A549 treated with CpdA at 1 μM for 4 hours (cell line): Measurements from ENCODE around the gene LMF2. TPM values are rescaled to one million over a fixed set of nuclear protein-coding genes. Genes with fewer than 3 reads are reported as not detected.

ENCODE experiments used
- total RNA-seq: library from RNA; stranded (reverse); fragments of 200-300 nt; extraction: Qiagen RNA extraction; gene quantifications from 5 replicates; pipeline ENCODE4 v1.2.3, GENCODE V29; 2022; ENCODE audit warnings: low read depth

LMF2 gene, protein sequence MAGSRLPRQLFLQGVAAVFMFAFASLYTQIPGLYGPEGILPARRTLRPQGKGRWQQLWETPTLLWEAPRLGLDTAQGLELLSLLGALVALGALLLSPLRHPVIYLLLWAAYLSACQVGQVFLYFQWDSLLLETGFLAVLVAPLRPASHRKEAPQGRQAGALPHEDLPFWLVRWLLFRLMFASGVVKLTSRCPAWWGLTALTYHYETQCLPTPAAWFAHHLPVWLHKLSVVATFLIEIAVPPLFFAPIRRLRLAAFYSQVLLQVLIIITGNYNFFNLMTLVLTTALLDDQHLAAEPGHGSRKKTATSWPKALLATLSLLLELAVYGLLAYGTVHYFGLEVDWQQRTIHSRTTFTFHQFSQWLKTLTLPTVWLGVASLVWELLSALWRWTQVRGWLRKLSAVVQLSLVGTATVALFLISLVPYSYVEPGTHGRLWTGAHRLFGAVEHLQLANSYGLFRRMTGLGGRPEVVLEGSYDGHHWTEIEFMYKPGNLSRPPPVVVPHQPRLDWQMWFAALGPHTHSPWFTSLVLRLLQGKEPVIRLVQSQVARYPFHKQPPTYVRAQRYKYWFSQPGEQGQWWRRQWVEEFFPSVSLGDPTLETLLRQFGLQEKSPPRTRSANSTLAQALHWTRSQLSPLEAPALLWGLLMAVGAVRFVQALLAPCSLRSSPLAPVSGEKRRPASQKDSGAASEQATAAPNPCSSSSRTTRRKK
- 30.4 to 50.1 TPM (median 44.1 TPM) in 5 replicates for total RNA-seq

DNA sequence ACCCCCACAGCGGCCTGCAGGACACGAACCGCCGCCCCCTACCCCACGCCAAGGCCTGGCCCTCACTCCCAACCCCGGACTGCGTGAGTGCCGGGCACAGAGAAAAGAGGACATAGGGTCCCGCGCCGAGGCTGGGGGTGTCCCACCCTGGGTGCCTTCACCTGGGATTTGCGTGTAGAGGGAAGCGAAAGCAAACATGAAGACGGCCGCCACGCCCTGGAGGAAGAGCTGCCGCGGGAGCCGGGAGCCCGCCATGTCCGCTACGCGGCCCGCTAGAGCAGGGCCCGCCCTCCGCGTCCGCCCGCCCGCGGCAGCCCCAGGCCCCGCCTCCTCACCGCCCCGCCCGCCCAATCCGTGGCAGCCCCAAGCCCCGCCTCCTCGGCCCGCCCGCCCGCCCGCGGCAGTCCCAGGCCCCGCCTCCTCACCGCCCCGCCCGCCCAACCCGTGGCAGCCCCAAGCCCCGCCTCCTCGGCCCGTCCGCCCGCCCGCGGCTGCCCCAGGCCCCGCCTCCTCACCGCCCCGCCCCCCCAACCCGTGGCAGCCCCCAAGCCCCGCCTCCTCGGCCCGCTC, at the start of gene LMF2:
LMF2 (minus strand) TSS at position 282 of the 570 bp plus-strand sequence; CDS start at position 255, 27 bp downstream.

DNA sequence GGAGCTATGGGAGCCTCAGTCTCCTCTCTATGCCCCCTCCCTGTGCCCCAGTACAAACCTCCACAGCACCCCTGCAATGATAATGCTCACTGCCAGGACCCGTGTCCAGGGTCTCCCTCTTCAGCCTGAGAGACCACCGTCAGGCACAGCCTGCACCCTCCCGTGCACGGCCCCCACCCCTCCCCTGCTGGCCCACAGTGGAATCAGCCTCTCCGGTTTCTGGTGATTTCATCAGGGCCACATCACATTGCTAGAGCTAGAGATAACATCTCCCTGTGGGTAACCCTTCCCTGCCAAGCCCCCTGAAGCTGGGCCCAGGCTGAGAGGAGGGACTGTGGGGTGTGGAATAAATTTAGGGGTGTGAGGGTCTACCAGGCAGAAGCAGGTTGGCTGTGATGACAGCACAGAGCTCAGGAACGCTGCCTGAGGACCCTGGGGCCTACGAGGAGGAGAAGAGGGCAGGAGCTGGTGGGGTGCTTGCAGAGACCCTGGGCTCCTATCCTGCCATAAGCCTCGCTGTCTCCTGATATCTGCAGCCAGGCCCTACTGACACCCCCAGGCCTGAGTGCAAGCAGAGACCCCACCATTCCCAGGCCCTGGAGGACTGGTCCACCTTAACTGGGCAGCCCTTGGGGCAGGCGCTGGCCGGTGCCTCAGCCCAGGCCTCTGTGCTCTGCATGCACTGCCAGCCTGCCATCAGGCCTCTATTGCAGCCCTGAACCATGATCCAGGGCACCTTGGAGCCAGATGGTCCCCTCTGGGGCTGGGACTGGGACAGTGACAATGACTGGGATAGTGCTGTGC, 38.2 kb upstream of the LMF2 start, which contains the start of gene KLHDC7B:
KLHDC7B (plus strand) TSS at position 378 of the 804 bp plus-strand sequence; CDS start at position 723, 345 bp downstream.

DNA sequence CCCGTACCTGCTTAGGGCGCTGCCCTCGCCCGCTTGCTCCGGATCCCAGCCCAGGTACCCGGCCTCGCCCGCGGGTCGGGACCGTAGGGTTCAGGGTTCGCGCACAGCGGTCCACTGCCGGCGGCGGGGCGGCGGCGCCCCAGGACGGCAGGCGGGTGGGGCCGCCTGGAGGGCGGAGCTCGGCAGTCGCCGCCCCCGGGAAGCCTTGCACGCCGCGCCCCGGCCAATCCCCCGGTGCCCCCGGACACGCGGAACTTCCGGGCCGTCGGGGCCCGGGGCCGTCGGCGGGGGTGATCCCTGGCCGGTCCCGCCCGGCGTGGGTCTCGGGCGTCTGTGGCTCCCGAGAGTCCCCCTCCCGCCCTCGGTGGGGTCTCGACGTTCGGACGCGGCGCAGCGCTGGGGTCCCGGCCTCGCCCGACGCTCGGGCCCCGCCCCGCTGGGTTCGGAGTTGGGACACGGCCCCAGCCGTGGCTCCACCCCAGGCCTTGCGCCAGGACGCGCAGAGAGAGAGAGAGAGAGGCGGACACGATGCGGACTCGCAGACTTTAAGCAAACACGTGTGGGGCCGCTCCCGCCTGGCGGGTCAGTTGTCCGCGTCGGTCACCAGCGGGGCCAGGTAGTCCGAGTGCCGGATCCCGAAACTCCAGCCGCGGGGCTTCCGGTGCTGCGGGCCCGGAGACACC, 22.5 kb upstream of the LMF2 start, which contains the start of gene TYMP:
TYMP (minus strand) TSS at position 116 of the 683 bp plus-strand sequence. CDS start 303 bp downstream, outside the sequence.

DNA sequence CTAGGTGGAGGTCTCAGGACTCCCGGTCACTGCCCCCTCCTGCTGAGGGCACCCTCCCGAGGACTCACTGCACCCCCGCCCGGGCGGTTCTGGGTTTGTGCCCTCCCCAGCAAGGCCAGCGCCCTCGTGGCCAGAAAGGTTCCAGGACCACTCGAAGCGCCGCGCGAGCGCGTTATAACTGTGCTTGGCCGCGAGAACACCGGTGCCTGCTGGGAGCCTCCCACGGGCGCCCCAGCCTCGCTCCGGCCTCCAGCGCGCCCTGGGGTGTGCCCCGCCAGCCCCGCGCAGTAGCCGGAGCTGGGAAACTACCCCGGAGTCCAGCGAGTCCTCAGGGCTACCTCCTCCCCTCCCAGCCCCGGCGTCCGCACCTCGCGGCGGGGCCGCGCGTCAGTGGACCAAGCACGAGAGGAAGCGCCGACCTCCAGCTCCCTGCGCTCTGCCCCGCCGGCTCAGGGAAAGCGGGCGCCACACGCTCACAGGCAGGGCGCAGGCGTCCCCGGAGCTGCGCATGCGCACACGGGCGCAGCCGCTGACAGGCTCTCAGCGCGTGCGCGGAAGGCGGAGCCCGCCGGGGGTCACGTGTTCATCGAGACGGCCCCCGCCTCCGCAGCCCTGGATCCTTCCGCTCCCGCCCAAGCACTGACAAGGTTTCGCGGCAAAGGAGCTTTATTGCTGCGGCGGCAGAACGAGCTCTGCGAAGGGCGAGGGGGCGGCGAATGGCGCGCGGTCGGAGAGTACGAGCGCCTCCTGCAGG, 17.8 kb upstream of the LMF2 start, which contains the start of gene SCO2:
SCO2 (minus strand) TSS at position 495 of the 754 bp plus-strand sequence. CDS start 1,187 bp downstream, outside the sequence.

DNA sequence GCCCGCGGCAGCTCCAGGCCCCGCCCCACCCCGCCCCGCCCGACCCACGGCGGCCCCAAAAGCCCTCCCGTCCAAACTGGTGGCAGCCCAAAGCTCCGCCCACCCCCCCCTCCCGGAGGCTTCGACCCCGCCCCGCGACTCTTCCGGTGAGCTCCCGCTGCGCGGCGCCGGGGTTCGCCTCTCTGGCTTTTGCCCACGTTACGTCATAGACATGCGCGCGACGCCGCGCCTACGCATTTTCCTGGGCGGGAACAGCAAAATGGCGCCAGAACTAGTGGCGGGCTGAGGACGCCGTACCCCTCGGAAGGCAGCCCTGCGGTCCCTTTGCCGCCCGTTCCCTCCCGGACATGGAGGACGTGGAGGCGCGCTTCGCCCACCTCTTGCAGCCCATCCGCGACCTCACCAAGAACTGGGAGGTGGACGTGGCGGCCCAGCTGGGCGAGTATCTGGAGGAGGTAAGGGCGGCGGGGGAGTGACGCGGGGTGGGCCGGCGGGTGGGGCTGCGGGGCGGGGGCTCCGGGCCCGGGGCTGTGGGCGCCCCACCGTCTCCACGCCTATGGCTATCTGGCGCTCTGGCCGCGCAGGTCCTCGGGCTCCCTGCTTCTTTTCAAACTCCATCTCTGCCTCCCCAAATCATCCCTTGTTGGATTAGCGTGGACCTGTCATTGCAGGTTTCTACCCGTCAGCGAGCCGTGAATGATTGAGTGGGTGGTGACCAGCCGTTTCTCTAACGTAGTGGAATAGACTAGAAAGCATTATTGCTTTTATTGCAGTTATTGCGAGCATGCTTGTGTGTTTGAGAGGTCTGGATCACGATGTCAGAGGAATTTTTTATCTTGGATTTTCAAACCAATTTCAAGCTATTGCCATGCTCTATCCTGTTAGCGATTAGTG, 736 bp upstream of the LMF2 start, which contains the start of gene NCAPH2:
NCAPH2 (plus strand) TSS at position 234 of the 894 bp plus-strand sequence; CDS start at position 348, 114 bp downstream.

DNA sequence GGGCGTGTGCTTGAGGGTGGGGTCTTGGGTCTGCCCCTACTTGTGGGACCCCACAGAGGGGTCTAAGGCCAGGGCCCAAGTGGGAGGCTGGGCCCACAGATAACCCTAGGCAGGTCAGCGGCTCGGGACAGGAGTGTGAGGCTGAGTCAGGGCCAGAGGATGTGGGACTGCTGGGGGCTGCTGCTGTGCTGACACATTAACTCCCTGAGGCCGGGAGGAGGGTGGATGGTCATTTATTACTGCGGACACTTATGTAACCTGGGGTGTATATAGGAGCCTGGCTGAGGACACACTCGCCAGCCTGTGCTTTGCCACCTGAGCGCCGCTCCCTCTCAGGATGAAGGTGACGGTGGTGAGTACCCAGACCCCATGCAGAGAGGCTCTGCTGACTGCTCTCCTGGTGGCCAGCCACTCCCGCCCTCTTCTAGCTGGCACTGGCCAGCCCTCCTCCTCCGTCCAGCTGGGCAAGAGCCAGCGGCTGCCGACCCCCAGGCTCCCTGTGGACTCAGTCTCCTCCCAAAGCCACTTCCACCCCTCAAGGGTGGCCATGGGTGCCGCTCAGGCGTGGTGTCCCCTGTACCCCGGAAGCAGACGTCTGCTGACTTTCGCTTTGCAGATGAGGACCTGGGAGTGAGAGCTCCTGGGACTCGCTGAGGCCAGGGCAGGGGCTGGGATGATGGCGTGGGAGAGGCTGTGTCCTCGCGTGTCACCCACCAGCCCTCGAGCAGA, 20.8 kb downstream of the LMF2 start, which contains the start of gene MIOX:
MIOX (plus strand) TSS at position 299 of the 729 bp plus-strand sequence; CDS start at position 338, 39 bp downstream.

DNA sequence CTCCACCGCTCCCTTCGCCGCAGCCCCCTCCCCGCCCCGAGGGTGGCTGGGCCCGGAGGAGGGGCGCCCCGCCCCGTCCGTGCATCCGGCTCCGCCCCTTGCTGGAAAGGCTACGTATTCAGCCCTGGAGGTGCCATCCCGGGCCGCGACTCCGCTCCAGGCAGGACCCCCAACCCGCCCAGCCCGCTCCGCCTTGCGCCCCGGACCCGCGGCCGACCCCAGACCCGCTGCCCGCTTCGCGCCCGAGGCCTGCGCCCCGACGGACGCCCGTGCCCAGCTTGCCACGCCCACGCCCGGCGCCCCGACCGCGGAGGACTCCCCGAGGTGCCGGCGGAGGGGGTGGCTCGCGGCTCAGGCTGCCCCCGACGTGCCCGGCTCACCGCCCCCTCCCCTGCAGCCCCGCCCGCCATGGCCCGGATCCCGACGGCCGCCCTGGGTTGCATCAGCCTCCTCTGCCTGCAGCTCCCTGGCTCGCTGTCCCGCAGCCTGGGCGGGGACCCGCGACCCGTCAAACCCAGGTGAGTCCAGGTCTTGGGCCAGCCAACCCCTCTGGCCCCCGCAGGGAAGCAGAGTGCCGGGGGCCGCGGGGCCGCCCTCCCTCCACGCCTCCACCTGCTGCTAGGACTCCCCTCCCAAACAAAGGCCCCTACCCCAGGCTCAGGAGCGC, 25.9 kb downstream of the LMF2 start, which contains the start of gene ADM2:
ADM2 (plus strand) TSS at position 104 of the 667 bp plus-strand sequence; CDS start at position 409, 305 bp downstream.

DNA sequence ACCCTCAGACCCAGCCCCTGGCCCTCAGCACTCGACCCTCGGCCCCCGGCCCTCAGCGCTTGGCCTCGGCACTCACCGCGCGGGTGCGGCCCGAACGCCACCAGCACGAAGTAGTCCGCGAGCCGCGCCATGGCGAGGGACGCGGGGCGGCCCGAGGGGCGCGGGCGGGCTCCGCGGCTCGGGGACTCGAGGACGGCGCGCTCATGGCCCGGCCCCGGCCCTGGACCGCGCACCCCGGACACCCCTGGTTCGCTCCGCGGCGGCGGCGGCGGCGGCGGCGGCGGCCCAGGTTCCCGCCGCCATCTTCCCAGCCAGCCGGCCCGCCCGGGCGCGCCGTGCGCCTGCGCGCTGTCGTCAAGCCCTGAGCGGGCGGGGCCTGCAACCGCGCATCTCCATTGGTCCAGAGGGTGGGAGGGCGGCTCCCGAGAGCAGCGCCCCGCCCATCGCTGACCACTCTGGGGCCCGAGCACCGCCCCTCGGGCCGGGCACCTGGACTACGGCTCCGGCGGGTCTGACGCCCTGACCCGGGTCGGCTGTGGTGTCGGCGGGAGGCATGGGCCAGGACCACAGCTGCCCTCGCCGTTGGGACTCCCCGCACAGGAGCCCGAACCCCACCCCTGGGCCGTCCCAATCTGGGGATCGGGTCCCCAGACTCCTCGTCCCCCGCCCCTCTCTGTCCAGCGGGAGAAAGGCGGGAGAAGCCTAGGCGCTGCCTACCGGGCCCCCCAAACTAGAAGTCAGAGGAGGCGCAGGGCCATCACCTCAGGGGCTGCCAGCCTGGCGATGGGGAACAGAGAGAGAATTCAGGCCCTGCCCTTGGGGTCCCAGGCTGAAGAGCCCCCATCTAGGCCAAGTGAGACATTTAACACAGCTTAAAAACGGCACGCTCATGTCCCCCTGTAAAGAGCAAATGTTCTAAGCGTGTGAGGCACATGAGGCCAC, 32.5 kb downstream of the LMF2 start, which contains the start of gene SBF1:
SBF1 (minus strand) TSS at position 326 of the 942 bp plus-strand sequence; CDS start at position 131, 195 bp downstream.

Other genes with a start within 250 kb of the LMF2 start
- gene MAPK12, start 246.0 kb downstream of the LMF2 start, total RNA-seq: 18.0 to 24.9 TPM (median 23.4 TPM) in 5 replicates
- gene MAPK11, start 237.3 kb downstream of the LMF2 start, total RNA-seq: 4.5 to 7.4 TPM (median 7.0 TPM) in 5 replicates
- gene PLXNB2, start 200.1 kb downstream of the LMF2 start, total RNA-seq: 93.1 to 128 TPM (median 108 TPM) in 5 replicates
- gene DENND6B, start 180.7 kb downstream of the LMF2 start, total RNA-seq: 2.2 to 3.4 TPM (median 2.8 TPM) in 5 replicates
- 9.3 to 13.6 TPM (median 13.2 TPM) in 5 replicates for gene PPP6R2, start 164.4 kb downstream of the LMF2 start, total RNA-seq
- 17.7 to 27.3 TPM (median 24.6 TPM) in 5 replicates for gene SBF1, start 32.7 kb downstream of the LMF2 start, total RNA-seq
- 0.49 to 0.87 TPM (median 0.50 TPM) in 5 replicates for gene ADM2, start 26.2 kb downstream of the LMF2 start, total RNA-seq
- gene MIOX, start 20.8 kb downstream of the LMF2 start, total RNA-seq: 0.05 TPM in 1 of 5 replicates, not detected in the others
- gene NCAPH2, start 522 bp upstream of the LMF2 start, total RNA-seq: 33.4 to 40.4 TPM (median 37.2 TPM) in 5 replicates
- gene SCO2, start 17.9 kb upstream of the LMF2 start, total RNA-seq: 1.9 to 6.1 TPM (median 4.8 TPM) in 5 replicates
- 11.3 to 21.2 TPM (median 18.6 TPM) in 5 replicates for gene TYMP, start 22.3 kb upstream of the LMF2 start, total RNA-seq
- gene KLHDC7B, start 38.2 kb upstream of the LMF2 start, total RNA-seq: 0.02 to 0.05 TPM (median 0.05 TPM) in 3 of 5 replicates, not detected in the others
- gene SYCE3, start 55.2 kb upstream of the LMF2 start, total RNA-seq: 0.25 to 0.75 TPM (median 0.46 TPM) in 3 of 5 replicates, not detected in the others
- gene CPT1B, start 70.7 kb upstream of the LMF2 start, total RNA-seq: 10.5 to 15.7 TPM (median 13.6 TPM) in 5 replicates
- gene CHKB, start 75.1 kb upstream of the LMF2 start, total RNA-seq: 16.9 to 24.5 TPM (median 19.0 TPM) in 5 replicates
- gene MAPK8IP2, start 93.1 kb upstream of the LMF2 start, total RNA-seq: 2.1 to 4.2 TPM (median 3.8 TPM) in 5 replicates
- gene ARSA, start 120.5 kb upstream of the LMF2 start, total RNA-seq: 18.3 to 26.3 TPM (median 21.3 TPM) in 5 replicates
- 2.6 to 5.3 TPM (median 3.9 TPM) in 5 replicates for gene SHANK3, start 165.1 kb upstream of the LMF2 start, total RNA-seq
- 0.06 to 0.08 TPM in 2 of 5 replicates, not detected in the others for gene ACR, start 230.5 kb upstream of the LMF2 start, total RNA-seq